Central memory CD8-positive, alpha-beta T cell (primary cell): Measurements from ENCODE around the gene ARL6IP4.
A peak's percentile ranks its signal among the peaks of the same experiment; 100 is the strongest.
"Not testable (repeated sequence)": the region's sequence is repeated elsewhere in the genome, so short reads cannot be mapped to it uniquely, and the experiment has no call there.

Source experiments
- ATAC-seq: fragments of 150-1000 bp; cut with Tn5 transposase; replicated peaks from 2 replicates; pipeline ENCODE4 v1.10.0; 2022; ENCODE audit warnings: mild to moderate bottlenecking, moderate FRiP score, moderate number of reproducible peaks; ENCODE audit not compliant: poor library complexity, severe bottlenecking; ENCODE audit errors: extremely low read depth
- DNase-seq, 2 donors: peaks; one replicate each; pipeline ENCODE4 v3.0.0; 2021; ENCODE audit warnings: low spot score in 2 of 2
- H3K27ac Mint-ChIP-seq: one replicate; pipeline ENCODE4 v1.8.0; 2022; ENCODE audit warnings: low read depth, mild to moderate bottlenecking, moderate library complexity, mixed read lengths
- H3K27me3 Mint-ChIP-seq: one replicate; pipeline ENCODE4 v1.8.0; 2022; ENCODE audit warnings: mixed read lengths
- H3K36me3 Mint-ChIP-seq: one replicate; pipeline ENCODE4 v1.8.0; 2022; ENCODE audit warnings: mild to moderate bottlenecking, moderate library complexity, mixed read lengths; ENCODE audit not compliant: insufficient read depth
- H3K4me1 Mint-ChIP-seq: one replicate; pipeline ENCODE4 v1.8.0; 2022; ENCODE audit warnings: mixed read lengths
- H3K4me3 Mint-ChIP-seq: one replicate; pipeline ENCODE4 v1.8.0; 2022; ENCODE audit warnings: mild to moderate bottlenecking, moderate library complexity, mixed read lengths
- H3K9me3 Mint-ChIP-seq: one replicate; pipeline ENCODE4 v1.8.0; 2022; ENCODE audit warnings: mixed read lengths

Gene ARL6IP4

DNA sequence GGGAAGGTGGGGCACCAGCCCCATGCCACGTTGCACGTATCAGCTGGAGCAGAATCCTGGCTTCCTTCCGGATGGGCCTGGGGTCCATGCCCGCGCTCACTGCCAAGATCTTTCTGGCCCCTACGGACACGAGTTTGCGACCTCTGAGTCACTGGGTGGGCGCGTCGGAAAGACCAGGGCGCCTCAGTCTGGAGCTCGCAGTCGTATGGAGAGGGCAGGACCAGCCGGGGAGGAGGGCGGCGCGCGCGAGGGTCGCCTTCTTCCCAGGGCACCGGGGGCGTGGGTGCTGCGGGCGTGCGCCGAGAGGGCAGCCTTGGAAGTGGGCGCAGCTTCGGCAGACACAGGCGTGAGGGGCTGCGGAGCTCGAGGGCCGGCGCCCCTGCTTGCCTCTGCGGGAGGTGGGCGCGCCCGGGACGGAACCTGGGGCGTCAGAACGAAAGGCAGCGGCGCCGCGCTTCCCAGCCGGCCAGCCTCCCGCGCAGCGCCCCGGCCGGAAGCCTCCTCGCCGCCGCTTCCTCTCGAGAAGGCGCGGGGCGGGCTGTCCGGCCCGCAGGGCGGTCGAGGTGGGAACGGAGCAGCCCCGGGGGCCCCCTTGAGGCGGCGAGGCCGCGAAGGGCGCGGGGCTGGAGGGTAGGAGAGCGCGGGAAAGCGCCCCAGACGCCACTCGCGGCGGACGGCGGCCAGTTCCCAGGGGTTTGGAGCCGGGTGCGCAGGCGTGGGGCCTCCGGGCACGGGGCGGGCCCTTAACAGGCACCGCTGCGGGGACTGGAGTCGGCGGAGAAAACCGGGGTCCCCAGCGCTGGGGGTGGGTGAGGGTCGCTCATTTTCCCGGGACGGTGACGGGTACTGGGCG, at the start of gene ARL6IP4:
Gene ARL6IP4, plus strand, starts transcription at position 499 of the 853 bp plus-strand sequence. CDS start 459 bp downstream, outside the sequence.
- peak within 1 kb of the TSS; percentile 68 for H3K27ac Mint-ChIP-seq
- H3K27me3 Mint-ChIP-seq = no peaks in the 10 kb centered on the region
- ATAC-seq (peak; percentile 76), DNase-seq (peak; percentile 46 to 53)
- H3K36me3 Mint-ChIP-seq = peaks cover 10% of the 10 kb centered on the region
- H3K4me1 Mint-ChIP-seq = peaks cover 40% of the 10 kb centered on the region
- no peaks in the 10 kb centered on the region for H3K9me3 Mint-ChIP-seq
- H3K4me3 Mint-ChIP-seq = peak within 1 kb of the TSS; percentile 84

DNA sequence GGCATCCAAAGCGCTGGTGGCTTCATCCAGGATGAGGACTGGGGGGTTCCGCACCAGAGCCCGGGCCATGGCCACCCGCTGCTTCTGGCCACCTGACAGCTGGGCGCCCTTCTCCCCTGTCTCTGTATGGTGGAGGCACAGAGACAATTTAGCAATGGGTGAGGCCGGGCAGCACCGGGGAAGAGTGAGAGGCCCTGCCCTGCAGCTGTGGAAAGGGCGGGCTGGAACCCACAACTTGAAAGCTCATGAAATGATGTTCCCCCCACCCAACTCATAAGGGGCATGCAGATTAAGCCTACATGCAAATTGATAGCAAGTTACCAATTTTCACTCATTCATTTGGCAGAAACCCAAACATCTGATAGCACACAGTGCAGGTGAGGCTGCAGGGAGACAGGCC, 48.3 kb upstream of the ARL6IP4 start:
- no peak for ATAC-seq
- Mint-ChIP-seq H3K27me3 (no peaks in the 10 kb centered on the region), H3K4me1 (no peaks in the 10 kb centered on the region), H3K36me3 (peaks cover 1% of the 10 kb centered on the region), H3K27ac (no peak overlapping the region), H3K4me3 (no peak overlapping the region), H3K9me3 (no peaks in the 10 kb centered on the region)
- DNase-seq = no peak

DNA sequence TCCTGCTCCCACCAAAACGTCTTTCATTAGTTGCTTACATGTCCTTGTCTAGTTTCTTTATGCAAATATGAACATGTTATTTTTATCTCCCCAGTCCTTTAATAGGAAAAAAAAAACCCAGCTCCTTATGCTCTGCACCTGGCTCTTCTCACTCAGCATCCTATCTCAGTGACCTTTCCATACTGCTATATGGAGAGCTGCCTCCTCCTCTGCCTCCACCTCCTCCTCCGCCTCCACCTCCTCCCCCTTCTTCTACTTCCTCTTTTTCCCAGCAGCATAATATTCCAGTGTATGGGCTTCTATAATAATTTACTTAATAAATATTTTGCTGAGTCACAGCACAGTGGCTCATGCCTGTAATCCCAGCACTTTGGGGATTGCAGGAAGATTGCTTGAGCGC, 45.8 kb upstream of the ARL6IP4 start:
- H3K4me1 Mint-ChIP-seq = no peaks in the 10 kb centered on the region
- no peak for ATAC-seq
- H3K4me3 Mint-ChIP-seq = no peak overlapping the region
- no peaks in the 10 kb centered on the region for H3K27me3 Mint-ChIP-seq
- no peak overlapping the region for H3K27ac Mint-ChIP-seq
- H3K36me3 Mint-ChIP-seq = peaks cover 3% of the 10 kb centered on the region
- no peak for DNase-seq
- H3K9me3 Mint-ChIP-seq = no peaks in the 10 kb centered on the region

DNA sequence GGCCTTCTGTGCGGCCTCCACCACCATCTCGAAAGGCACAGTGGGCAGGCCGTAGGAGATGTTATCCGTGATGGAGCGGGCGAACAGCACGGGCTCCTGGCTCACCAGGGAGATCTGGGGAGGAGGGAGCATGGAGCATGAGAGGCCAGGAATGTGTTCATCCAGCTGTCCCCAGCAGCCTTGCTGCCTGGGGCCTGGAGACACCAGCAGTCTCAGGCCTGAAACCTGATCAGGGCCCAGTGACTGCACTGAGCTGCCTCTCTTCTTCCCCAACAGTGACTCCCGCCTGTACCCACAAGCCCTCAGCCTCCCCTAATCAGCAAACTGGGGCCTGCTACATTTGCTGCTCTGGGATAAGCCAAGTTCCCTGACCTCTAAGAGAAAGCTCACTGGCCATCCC, 45.2 kb upstream of the ARL6IP4 start:
- Mint-ChIP-seq H3K27ac (no peak overlapping the region), H3K4me1 (no peaks in the 10 kb centered on the region), H3K4me3 (no peak overlapping the region), H3K36me3 (peaks cover 3% of the 10 kb centered on the region), H3K9me3 (no peaks in the 10 kb centered on the region), H3K27me3 (no peaks in the 10 kb centered on the region)
- DNase-seq (no peak), ATAC-seq (no peak)

DNA sequence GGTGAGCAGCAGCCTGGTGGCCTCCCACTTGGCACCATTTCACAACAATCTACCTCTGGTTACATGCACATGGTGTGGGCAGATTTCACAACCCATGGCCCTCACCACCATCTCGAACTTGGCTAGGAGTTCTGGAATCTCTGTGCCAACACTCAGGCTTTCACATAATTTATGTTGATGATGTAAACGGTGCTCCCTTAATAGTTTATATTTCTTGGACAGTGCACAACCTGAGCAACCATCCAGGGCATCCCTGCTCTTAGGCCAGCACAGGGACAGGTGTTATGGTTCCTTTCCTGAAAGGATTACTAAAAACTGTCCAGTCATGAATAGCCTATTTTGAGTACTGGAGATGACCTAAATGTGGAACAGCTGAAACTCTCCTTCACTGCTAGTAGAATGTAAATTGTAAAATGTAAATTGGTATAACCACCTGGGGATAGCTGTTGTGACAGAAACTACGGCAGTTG, 42.8 kb upstream of the ARL6IP4 start:
- Mint-ChIP-seq H3K27ac (no peak overlapping the region), H3K36me3 (peaks cover 3% of the 10 kb centered on the region), H3K4me1 (no peaks in the 10 kb centered on the region), H3K27me3 (no peaks in the 10 kb centered on the region), H3K4me3 (no peak overlapping the region), H3K9me3 (no peaks in the 10 kb centered on the region)
- DNase-seq = no peak
- ATAC-seq = no peak

DNA sequence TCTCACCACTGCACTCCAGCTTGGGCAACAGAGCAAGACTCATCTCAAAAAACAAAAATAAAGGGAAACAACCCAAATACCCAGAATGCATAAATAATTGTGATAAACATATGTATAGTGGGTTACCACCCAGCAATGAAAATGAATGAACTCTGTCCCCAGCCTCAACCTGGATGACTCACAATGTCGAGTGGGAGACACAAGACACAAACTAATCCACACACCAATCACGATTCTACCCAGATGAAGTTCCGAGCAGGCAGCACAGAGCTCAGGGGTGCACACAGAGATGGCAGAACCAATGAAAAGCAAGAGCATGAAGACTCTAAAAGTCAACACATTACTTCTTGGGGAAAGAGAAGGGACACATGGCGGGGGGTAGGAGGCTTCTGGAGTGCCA, 41.4 kb upstream of the ARL6IP4 start:
- Mint-ChIP-seq H3K4me3 (no peak overlapping the region), H3K4me1 (peaks cover 10% of the 10 kb centered on the region), H3K36me3 (peaks cover 3% of the 10 kb centered on the region), H3K27me3 (no peaks in the 10 kb centered on the region), H3K27ac (no peak overlapping the region), H3K9me3 (no peaks in the 10 kb centered on the region)
- DNase-seq (no peak), ATAC-seq (no peak)

DNA sequence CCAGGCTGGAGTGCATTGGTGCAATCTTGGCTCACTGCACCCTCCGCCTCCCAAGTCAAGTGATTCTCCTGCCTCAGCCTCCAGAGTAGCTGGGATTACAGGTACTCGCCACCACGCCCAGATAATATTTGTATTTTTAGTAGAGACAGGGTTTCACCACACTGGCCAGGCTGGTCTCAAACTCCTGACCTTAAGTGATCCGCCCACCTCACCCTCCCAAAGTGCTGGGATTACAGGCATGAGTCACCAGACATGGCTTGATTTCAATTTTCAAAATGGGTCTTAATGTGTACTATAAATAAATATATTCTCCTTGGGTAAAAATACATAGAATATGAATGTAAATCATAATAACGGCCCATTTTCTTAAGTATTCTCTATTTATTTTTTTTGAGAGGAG, 39.1 kb upstream of the ARL6IP4 start:
- not testable (repeated sequence) for ATAC-seq, H3K27me3 Mint-ChIP-seq, H3K9me3 Mint-ChIP-seq, DNase-seq, H3K27ac Mint-ChIP-seq, H3K4me3 Mint-ChIP-seq, H3K36me3 Mint-ChIP-seq
- peaks cover 15% of the 10 kb centered on the region for H3K4me1 Mint-ChIP-seq

DNA sequence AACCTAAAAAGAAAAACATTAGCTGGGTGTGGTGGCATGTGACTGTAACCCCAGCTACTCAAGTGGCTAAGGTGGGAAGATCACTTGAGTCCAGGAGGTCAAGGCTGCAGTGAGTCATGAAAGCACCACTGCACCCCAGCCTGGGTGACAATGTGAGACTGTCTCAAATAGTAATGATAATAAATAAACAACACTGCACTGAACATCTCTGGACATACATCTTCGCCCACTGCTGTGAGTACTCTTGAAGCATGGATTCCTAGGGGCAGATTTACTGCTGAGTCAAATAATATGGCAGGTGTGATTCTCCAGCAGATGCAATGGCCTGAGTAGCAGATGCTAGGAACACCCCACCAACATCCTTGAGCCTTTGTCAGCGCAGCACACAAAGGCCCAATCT, 37.8 kb upstream of the ARL6IP4 start:
- Mint-ChIP-seq H3K27me3 (no peaks in the 10 kb centered on the region), H3K4me3 (no peak overlapping the region), H3K36me3 (peaks cover 3% of the 10 kb centered on the region), H3K9me3 (no peaks in the 10 kb centered on the region), H3K4me1 (peaks cover 24% of the 10 kb centered on the region), H3K27ac (no peak overlapping the region)
- no peak for DNase-seq
- ATAC-seq = peak; percentile 40

DNA sequence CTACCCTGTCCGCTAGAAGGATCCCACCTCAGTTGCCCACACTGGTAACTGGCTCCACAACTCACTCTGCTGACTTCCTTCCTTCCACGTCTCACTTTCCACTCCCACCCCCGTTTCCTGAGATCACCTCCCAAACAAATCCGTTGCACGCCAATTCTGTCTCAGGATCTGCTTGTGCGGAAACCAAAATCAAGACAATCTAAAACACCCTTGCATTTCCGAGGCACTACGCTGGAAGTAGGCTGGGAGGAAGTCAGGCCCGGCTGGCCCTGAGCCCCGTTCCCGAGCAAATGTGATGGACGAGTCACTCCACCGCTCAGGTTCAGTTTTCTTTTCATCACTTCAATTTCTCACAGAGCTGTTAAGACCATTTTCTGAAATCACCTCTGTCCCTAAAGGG, 37.3 kb upstream of the ARL6IP4 start:
- no peak overlapping the region for H3K4me3 Mint-ChIP-seq
- no peak for ATAC-seq
- DNase-seq = no peak
- peaks cover 2% of the 10 kb centered on the region for H3K36me3 Mint-ChIP-seq
- H3K9me3 Mint-ChIP-seq = no peaks in the 10 kb centered on the region
- H3K27ac Mint-ChIP-seq = no peak overlapping the region
- no peaks in the 10 kb centered on the region for H3K27me3 Mint-ChIP-seq
- peaks cover 24% of the 10 kb centered on the region for H3K4me1 Mint-ChIP-seq

DNA sequence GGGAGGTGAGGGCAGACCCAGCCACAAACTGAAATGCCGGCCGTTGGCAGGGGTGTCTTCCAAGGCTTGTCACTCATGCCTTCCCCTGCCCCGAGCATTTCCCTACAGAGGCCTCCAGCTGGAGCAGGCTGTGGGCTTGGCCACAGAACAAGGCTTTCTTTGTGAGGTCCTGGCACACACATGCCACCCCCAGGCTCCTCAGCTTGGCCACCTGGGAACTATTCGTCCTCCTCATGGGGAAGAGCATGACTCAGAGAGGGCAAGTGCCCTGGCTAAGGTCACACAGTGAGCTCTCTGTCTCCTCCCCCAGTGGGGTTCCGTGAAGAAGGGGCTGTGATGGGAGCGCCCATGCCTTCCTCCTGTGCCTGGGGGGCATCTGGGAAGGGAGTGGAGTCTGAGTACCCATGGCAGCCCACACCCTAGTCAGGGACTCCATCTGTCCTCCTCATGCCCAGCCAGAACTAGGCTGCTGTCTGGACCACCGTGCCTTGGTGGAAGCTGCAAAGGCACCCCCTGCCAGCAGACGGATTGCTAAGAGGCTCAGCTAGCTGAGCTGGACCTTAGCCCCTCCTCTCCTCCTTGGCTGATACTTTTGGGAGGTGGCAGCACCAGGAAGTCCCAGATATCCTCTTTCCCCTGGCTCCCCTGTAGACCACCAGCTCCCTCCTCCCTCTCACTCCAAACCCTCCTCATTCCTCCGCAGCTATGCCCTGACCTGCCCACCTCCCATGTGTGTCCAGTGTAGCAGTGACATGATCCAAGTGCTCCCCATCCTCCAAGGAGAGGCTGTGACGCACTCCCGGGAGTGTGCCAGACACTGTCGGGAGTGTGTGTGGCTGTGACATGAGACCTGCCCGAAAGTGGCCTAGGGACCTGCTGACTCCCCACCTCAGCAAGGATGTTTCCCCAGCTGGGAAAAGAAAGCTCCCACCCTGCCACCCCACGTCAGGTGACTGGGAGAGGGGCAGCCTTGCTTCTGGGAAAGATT, 35.6 kb upstream of the ARL6IP4 start:
- Mint-ChIP-seq H3K27ac (no peak overlapping the region), H3K36me3 (peaks cover 2% of the 10 kb centered on the region), H3K4me3 (no peak overlapping the region), H3K27me3 (no peaks in the 10 kb centered on the region), H3K9me3 (no peaks in the 10 kb centered on the region), H3K4me1 (peaks cover 24% of the 10 kb centered on the region)
- no peak for DNase-seq
- no peak for ATAC-seq

DNA sequence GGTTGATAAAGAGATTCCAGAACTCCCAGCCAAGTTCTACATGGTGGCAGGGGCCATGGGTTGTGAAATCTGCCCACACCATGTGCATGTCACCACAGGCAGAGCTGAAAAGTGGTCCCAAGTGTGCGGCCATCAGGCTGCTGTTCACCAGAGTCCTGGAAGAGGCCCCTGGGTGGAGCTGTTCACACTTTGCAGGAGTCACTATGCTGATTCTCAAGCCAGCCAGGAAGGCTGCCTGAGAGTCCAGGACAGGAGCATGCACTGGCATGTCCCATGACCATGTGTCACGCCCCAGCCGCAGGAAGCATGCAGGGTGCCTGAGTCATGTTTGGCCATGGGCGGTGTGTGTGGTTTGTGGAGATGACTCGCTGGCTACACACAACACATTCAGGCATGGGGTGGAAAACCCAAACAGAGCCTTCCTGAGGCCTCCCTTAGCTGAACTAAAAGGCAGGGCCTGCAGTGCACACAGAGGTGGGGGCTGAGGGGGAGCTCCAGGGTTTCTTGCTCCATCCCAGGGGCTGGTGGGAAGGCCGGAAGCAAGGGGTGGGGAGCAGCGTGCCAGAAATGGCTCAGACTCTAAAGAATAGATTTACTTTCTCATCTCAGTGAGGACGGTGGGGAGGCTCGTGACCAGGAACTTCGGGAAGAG, 33.7 kb upstream of the ARL6IP4 start:
- peak; percentile 80 for ATAC-seq
- Mint-ChIP-seq H3K27ac (peak overlapping the region; percentile 71), H3K36me3 (peaks cover 2% of the 10 kb centered on the region), H3K4me3 (peak overlapping the region; percentile 18), H3K27me3 (no peaks in the 10 kb centered on the region), H3K4me1 (peaks cover 24% of the 10 kb centered on the region), H3K9me3 (no peaks in the 10 kb centered on the region)
- DNase-seq = peak in 1 of 2 donors; percentile 21

DNA sequence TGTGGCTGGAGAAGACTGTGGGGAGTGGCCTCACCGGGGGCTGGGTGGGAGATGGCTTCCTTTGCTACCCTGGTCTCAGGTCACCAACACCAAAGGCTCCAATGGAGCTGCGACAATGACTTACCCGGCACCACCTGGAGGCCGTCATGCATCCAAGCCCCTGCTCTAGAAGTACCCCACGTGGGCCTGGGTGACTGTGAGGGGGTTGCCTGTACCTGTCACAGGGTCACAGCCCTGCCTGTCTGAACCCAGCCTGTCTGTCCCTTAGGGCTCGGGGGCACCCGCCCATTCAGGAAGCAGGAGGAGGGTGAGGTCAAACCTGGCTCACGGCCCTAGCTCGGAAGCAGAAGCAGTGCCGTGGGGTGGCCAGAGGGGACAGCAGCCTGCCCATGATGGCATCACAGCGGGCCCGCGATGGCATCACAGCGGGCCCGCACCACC, 33.1 kb upstream of the ARL6IP4 start:
- H3K36me3 Mint-ChIP-seq = peaks cover 2% of the 10 kb centered on the region
- H3K4me1 Mint-ChIP-seq = peaks cover 24% of the 10 kb centered on the region
- H3K9me3 Mint-ChIP-seq = no peaks in the 10 kb centered on the region
- H3K27ac Mint-ChIP-seq = peak overlapping the region; percentile 71
- no peaks in the 10 kb centered on the region for H3K27me3 Mint-ChIP-seq
- no peak for ATAC-seq
- no peak for DNase-seq
- no peak overlapping the region for H3K4me3 Mint-ChIP-seq
